A549 (cell line): ENCODE measurements around the gene MYRIP. TPM values are rescaled to one million over a fixed set of nuclear protein-coding genes. Genes with fewer than 3 reads are reported as not detected.

Experiments
- ATAC-seq, 2 experiments: fragments of 200-7000 bp in 1 of 2; fragments of >200 bp in 1 of 2; cut with Nextera tagmentation in 1 of 2; cut with Tn5 transposase in 1 of 2; 3 replicates each; pipeline versions ENCODE4 v1.8.0 to v1.9.1; 2018 to 2020; ENCODE audit warnings: mild to moderate bottlenecking in 1 of 2, moderate library complexity in 1 of 2
- CTCF ChIA-PET: fragments of 300-600 bp; sonication (Branson Sonifier 250); formaldehyde crosslinking; extraction: SDS; loops from one replicate; lab custom pipeline; 2021; ENCODE audit warnings: antibody characterized with exemption, inconsistent platforms; lab: Yijun Ruan, JAX
- POLR2A ChIA-PET: fragments of 350-600 bp; formaldehyde crosslinking; extraction: SDS; loops from one replicate; lab custom pipeline; 2021; ENCODE audit warnings: antibody characterized with exemption, inconsistent platforms; lab: Yijun Ruan, JAX
- DNase-seq, 2 experiments: peaks; one replicate each; pipeline versions ENCODE4 v3.0.0 to v3.0.0-alpha.2; 2011 to 2016; ENCODE audit warnings: low read depth in 1 of 2, low spot score in 1 of 2
- FAIRE-seq: peaks from 2 replicates; lab custom pipeline; 2011; peaks lifted over from hg19 to GRCh38; lab: Jason Lieb, UNC
- H3K27ac ChIP-seq, 2 experiments: fragments of >200 bp; sonication (Bioruptor Twin); formaldehyde crosslinking; 3 replicates each; pipeline ENCODE4 v1.5.1; 2016 to 2017
- H3K4me1 ChIP-seq: fragments of >200 bp; sonication (Bioruptor Twin); formaldehyde crosslinking; 3 replicates; pipeline ENCODE4 v1.6.1; 2016
- H3K4me2 ChIP-seq: fragments of >200 bp; sonication (Bioruptor Twin); formaldehyde crosslinking; 3 replicates; pipeline ENCODE4 v1.6.1; 2016
- H3K4me3 ChIP-seq: fragments of >200 bp; sonication (Bioruptor Twin); formaldehyde crosslinking; 3 replicates; pipeline ENCODE4 v1.5.1; 2016
- H3K9me3 ChIP-seq: fragments of >200 bp; sonication (Bioruptor Twin); formaldehyde crosslinking; 3 replicates; pipeline ENCODE4 v1.6.1; 2016
- ATOH8 ChIP-seq: fragments of 250-450 bp; sonication (Bioruptor Pico); IDR thresholded peaks from 2 replicates; pipeline ENCODE4 v1.5.0; 2020; ENCODE audit warnings: low read depth, mild to moderate bottlenecking, moderate library complexity
- BHLHE40 ChIP-seq: IDR thresholded peaks from 2 replicates; pipeline ENCODE4 v1.6.1; 2012; ENCODE audit warnings: low read depth, low read length, inconsistent platforms
- CBX2 ChIP-seq: fragments of 200-600 bp; sonication (generic); IDR thresholded peaks from 2 replicates; pipeline ENCODE4 v1.6.1; 2016; ENCODE audit warnings: low read depth, mild to moderate bottlenecking, borderline replicate concordance
- CHD2 ChIP-seq: fragments of 150-350 bp; IDR thresholded peaks from 2 replicates; pipeline ENCODE4 v1.6.1; 2014; ENCODE audit warnings: low read length; ENCODE audit not compliant: partially characterized antibody
- CTCF ChIP-seq: fragments of >200 bp; sonication (Bioruptor Twin); formaldehyde crosslinking; IDR thresholded peaks from 3 replicates; pipeline ENCODE4 v1.5.1; 2016
- E2F6 ChIP-seq: IDR thresholded peaks from 2 replicates; pipeline ENCODE4 v1.6.1; 2012; ENCODE audit warnings: low read depth, borderline replicate concordance
- EHF ChIP-seq: fragments of 250-450 bp; sonication (Bioruptor Pico); IDR thresholded peaks from 2 replicates; pipeline ENCODE4 v1.5.0; 2020; ENCODE audit warnings: mild to moderate bottlenecking
- ELK1 ChIP-seq: fragments of 150-350 bp; IDR thresholded peaks from 2 replicates; pipeline ENCODE4 v1.6.1; 2014; ENCODE audit warnings: low read depth, mild to moderate bottlenecking, low read length
- FOSB ChIP-seq: fragments of 250-450 bp; sonication (Bioruptor Pico); IDR thresholded peaks from 2 replicates; pipeline ENCODE4 v1.5.0; 2020; ENCODE audit warnings: mild to moderate bottlenecking, moderate library complexity
- FOSL2 ChIP-seq, 2 experiments: fragments of 450-650 bp in 1 of 2; fragments of >200 bp in 1 of 2; sonication (Bioruptor Twin) in 1 of 2; formaldehyde crosslinking; IDR thresholded peaks; 2 replicates each; pipeline versions ENCODE4 v1.5.0 to v1.6.1; 2016 to 2020; ENCODE audit warnings: mild to moderate bottlenecking in 1 of 2, moderate library complexity in 1 of 2
- GATA3 ChIP-seq: IDR thresholded peaks from 2 replicates; pipeline ENCODE4 v1.6.1; 2012; ENCODE audit warnings: borderline replicate concordance
- HEYL ChIP-seq: fragments of 250-450 bp; sonication (Bioruptor Pico); IDR thresholded peaks from 2 replicates; pipeline ENCODE4 v1.8.0; 2021; ENCODE audit warnings: mild to moderate bottlenecking, moderate library complexity
- HOXB13 ChIP-seq: fragments of 250-450 bp; sonication (Bioruptor Pico); IDR thresholded peaks from 2 replicates; pipeline ENCODE4 v1.5.0; 2020; ENCODE audit warnings: low read depth, mild to moderate bottlenecking, moderate library complexity
- HOXB5 ChIP-seq: fragments of 250-450 bp; sonication (Bioruptor Pico); IDR thresholded peaks from 2 replicates; pipeline ENCODE4 v1.5.0; 2020; ENCODE audit warnings: mild to moderate bottlenecking, moderate library complexity
- JUN ChIP-seq, 2 experiments: fragments of >200 bp; sonication (Bioruptor Twin); formaldehyde crosslinking; IDR thresholded peaks; 2 replicates in 1 of 2; 3 replicates in 1 of 2; pipeline ENCODE4 v1.6.1; 2016 to 2017
- KDM5A ChIP-seq: fragments of 200-600 bp; sonication (generic); IDR thresholded peaks from 2 replicates; pipeline ENCODE4 v1.6.1; 2016; ENCODE audit warnings: antibody characterized with exemption, mild to moderate bottlenecking
- MAZ ChIP-seq: fragments of 150-350 bp; IDR thresholded peaks from 2 replicates; pipeline ENCODE4 v1.6.1; 2014; ENCODE audit warnings: antibody characterized with exemption, low read depth, low read length, borderline replicate concordance
- NFE2L2 ChIP-seq: fragments of 150-350 bp; conservative IDR thresholded peaks from 2 replicates; pipeline ENCODE4 v1.6.1; 2014; ENCODE audit warnings: low read length
- PBX3 ChIP-seq: IDR thresholded peaks from 2 replicates; pipeline ENCODE4 v1.6.1; 2012
- POLR2AphosphoS2 ChIP-seq: conservative IDR thresholded peaks from 2 replicates; pipeline ENCODE4 v1.6.1; 2012; ENCODE audit warnings: low read length, improper control_type of control experiment, inconsistent platforms
- REST ChIP-seq: fragments of 200-600 bp; sonication (generic); IDR thresholded peaks from 2 replicates; pipeline ENCODE4 v1.6.1; 2016; ENCODE audit warnings: antibody characterized with exemption, mild to moderate bottlenecking, moderate library complexity
- RNF2 ChIP-seq: fragments of 200-600 bp; sonication (generic); IDR thresholded peaks from 2 replicates; pipeline ENCODE4 v1.6.1; 2016; ENCODE audit warnings: low read depth, mild to moderate bottlenecking, antibody characterized with exemption, moderate library complexity, borderline replicate concordance
- SREBF2 ChIP-seq: fragments of 450-650 bp; IDR thresholded peaks from 2 replicates; pipeline ENCODE4 v1.6.1; 2014; ENCODE audit warnings: mild to moderate bottlenecking, moderate library complexity
- USF2 ChIP-seq: fragments of 450-650 bp; IDR thresholded peaks from 2 replicates; pipeline ENCODE4 v1.6.1; 2014; ENCODE audit warnings: antibody characterized with exemption
- ZC3H11A ChIP-seq: fragments of 450-650 bp; IDR thresholded peaks from 2 replicates; pipeline ENCODE4 v1.6.1; 2014; ENCODE audit warnings: antibody characterized with exemption, mild to moderate bottlenecking
- WGBS: methylation state at CpG from one replicate; pipeline ENCODE4 v1.1.6; 2017; ENCODE audit errors: missing lambda C conversion rate; 5-methylcytosine and 5-hydroxymethylcytosine counted together
- polyA plus RNA-seq, 4 experiments: library from polyadenylated mRNA; depleted of rRNA in 3 of 4; stranded (reverse); fragments of >200 nt; fragmentation: RNase III in 1 of 4; extraction: RNeasy Plus Mini Kit Qiagen cat#74134 plus additional on column Dnase treatment in 1 of 4; gene quantifications; 2 replicates in 3 of 4; 3 replicates in 1 of 4; pipeline ENCODE4 v1.2.3, GENCODE V29; 2011 to 2017
- TF ChIP-seq, protein P1 (sequence below): fragments of >200 bp; sonication (Bioruptor Twin); formaldehyde crosslinking; IDR thresholded peaks from 2 replicates; pipeline ENCODE4 v1.6.1; 2016

Gene MYRIP
- polyA plus RNA-seq, 2 of the 4 experiments (the other 2 are of a cell fraction), result not detected

- FAIRE-seq, result no peak
- Histone ChIP-seq H3K4me3 (no peak overlapping the region), H3K9me3 (no peaks in the 10 kb centered on the region), H3K4me1 (no peaks in the 10 kb centered on the region), H3K27ac (no peak overlapping the region), H3K4me2 (no peak overlapping the region)
- DNase-seq, result no peak
- ChIA-PET CTCF (no interaction called here), POLR2A (no interaction called here)
- TF ChIP-seq FOSL2 (IDR thresholded peaks at IDR 0.05) (no peak), FOSL2 (CRISPR knock-in tag; IDR thresholded peaks at IDR 0.05) (no peak), JUN (IDR thresholded peaks at IDR 0.05) (no peak), CHD2 (no peak), ELK1 (no peak), PBX3 (no peak), E2F6 (no peak)
- TF ChIP-seq, protein P1, sequence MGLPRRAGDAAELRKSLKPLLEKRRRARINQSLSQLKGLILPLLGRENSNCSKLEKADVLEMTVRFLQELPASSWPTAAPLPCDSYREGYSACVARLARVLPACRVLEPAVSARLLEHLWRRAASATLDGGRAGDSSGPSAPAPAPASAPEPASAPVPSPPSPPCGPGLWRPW, result no peak
- ATAC-seq, result no peak
These were observed 405.6 kb downstream of the MYRIP start for GRCh38 chr3:40215015-40215414.

DNA sequence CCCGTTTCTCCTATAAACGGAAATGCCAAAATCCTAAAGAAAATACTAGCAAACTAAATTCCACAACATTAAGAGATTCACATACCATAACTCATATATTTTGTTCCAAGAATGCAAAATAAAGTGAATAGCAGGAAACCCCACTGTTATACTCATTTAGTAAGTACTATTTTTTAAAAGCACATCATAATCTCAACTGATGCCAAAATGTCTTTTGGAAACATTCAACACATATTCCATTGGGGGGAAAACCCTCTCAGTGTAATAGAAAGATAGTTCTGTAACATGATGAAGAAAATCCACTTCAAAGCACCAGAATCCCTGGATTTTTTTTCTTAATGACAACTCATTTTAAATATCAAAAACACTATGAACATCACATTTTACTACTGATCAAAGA is 407.1 kb downstream of the MYRIP start:
- no peaks in the 10 kb centered on the region for H3K9me3 ChIP-seq
- no peak for FAIRE-seq
- WGBS, result 5% methylated on average over 2 of the region's 2 CpGs
- no peaks in the 10 kb centered on the region for H3K4me1 ChIP-seq
- TF ChIP-seq HOXB5 (CRISPR knock-in tag) (no peak), EHF (no peak), SREBF2 (no peak), ZC3H11A (no peak), FOSL2 (IDR thresholded peaks at IDR 0.05) (no peak), FOSL2 (CRISPR knock-in tag; IDR thresholded peaks at IDR 0.05) (no peak), RNF2 (no peak), CBX2 (no peak), HOXB13 (no peak), POLR2AphosphoS2 (no peak), HEYL (CRISPR knock-in tag) (no peak), KDM5A (no peak), BHLHE40 (no peak), GATA3 (no peak)
- ChIA-PET POLR2A (no interaction called here), CTCF (no interaction called here)
- no peak overlapping the region for H3K27ac ChIP-seq
- H3K4me2 ChIP-seq, result no peak overlapping the region
- no peak for ATAC-seq
- no peak for DNase-seq
- H3K4me3 ChIP-seq, result no peak overlapping the region

GRCh38 chr3:40223856-40224255 is 414.4 kb downstream of the MYRIP start:
- ChIA-PET CTCF (no interaction called here), POLR2A (no interaction called here)
- Histone ChIP-seq H3K9me3 (no peaks in the 10 kb centered on the region), H3K4me3 (no peak overlapping the region), H3K4me1 (no peaks in the 10 kb centered on the region), H3K4me2 (no peak overlapping the region), H3K27ac (no peak overlapping the region)
- 35% methylated on average over 4 of the region's 4 CpGs for WGBS
- FAIRE-seq, result no peak
- no peak for ATAC-seq
- DNase-seq, result no peak
- TF ChIP-seq ATOH8 (CRISPR knock-in tag) (no peak), REST (no peak), CTCF (no peak), HEYL (CRISPR knock-in tag) (no peak), USF2 (no peak), NFE2L2 (no peak), KDM5A (no peak), MAZ (no peak), FOSB (CRISPR knock-in tag) (no peak)
